KMS-11 (cell line): Measurements from ENCODE around the gene GRK1.

Experiments used
- H2AFZ ChIP-seq: fragments of 200-600 bp; sonication (generic); 2 replicates; pipeline ENCODE4 v1.6.1; 2016; ENCODE audit warnings: antibody characterized with exemption, mixed run types, low read depth
- H3K27ac ChIP-seq: fragments of 200-600 bp; sonication (generic); 2 replicates; pipeline ENCODE4 v1.6.1; 2016; ENCODE audit warnings: mild to moderate bottlenecking, mixed run types
- H3K27me3 ChIP-seq: fragments of 200-600 bp; sonication (generic); 2 replicates; pipeline ENCODE4 v1.6.1; 2017; ENCODE audit warnings: mild to moderate bottlenecking, low read depth, mixed run types, moderate library complexity; ENCODE audit not compliant: insufficient read depth
- H3K36me3 ChIP-seq: fragments of 200-600 bp; sonication (generic); 2 replicates; pipeline ENCODE4 v1.6.1; 2017; ENCODE audit warnings: mild to moderate bottlenecking, mixed run types; ENCODE audit not compliant: insufficient read depth
- H3K4me1 ChIP-seq: fragments of 200-600 bp; sonication (generic); 2 replicates; pipeline ENCODE4 v1.6.1; 2016; ENCODE audit warnings: mild to moderate bottlenecking, low read depth, mixed run types; ENCODE audit not compliant: poor library complexity, severe bottlenecking
- H3K4me2 ChIP-seq: fragments of 200-600 bp; sonication (generic); 2 replicates; pipeline ENCODE4 v1.7.0; 2016; ENCODE audit warnings: mild to moderate bottlenecking, mixed run types
- H3K4me3 ChIP-seq: fragments of 200-600 bp; sonication (generic); IDR thresholded peaks from 2 replicates; pipeline ENCODE4 v1.6.1; 2017; ENCODE audit warnings: low read depth, low read length, mixed read lengths; ENCODE audit not compliant: insufficient read depth
- H3K79me2 ChIP-seq: fragments of 200-600 bp; sonication (generic); 2 replicates; pipeline ENCODE4 v1.6.1; 2016; ENCODE audit warnings: low read depth, mixed run types; ENCODE audit not compliant: insufficient read depth
- H3K9ac ChIP-seq: fragments of 200-600 bp; sonication (generic); 2 replicates; pipeline ENCODE4 v1.6.1; 2016; ENCODE audit warnings: mild to moderate bottlenecking, mixed run types
- H4K20me1 ChIP-seq: fragments of 200-600 bp; sonication (generic); 2 replicates; pipeline ENCODE4 v1.6.1; 2016; ENCODE audit warnings: mild to moderate bottlenecking, mixed run types; ENCODE audit not compliant: insufficient read depth
- CTCF ChIP-seq: fragments of 200-600 bp; sonication (generic); conservative IDR thresholded peaks from 2 replicates; pipeline ENCODE4 v1.6.1; 2017; ENCODE audit warnings: low read depth, mild to moderate bottlenecking, antibody characterized with exemption, low read length, moderate library complexity, mixed read lengths

The GRK1 gene

GRCh38 chr13:113638173-113638746, 28.8 kb upstream of the GRK1 start:
- no peaks in the 10 kb centered on the region for H4K20me1 ChIP-seq
- H3K27ac ChIP-seq, result no peak overlapping the region
- H3K4me2 ChIP-seq, result no peak overlapping the region
- no peaks in the 10 kb centered on the region for H3K27me3 ChIP-seq
- H2AFZ ChIP-seq, result no peak overlapping the region
- no peak overlapping the region for H3K9ac ChIP-seq
- H3K4me1 ChIP-seq, result no peaks in the 10 kb centered on the region
- TF ChIP-seq CTCF, result no peak
- H3K4me3 ChIP-seq, result no peak overlapping the region
- no peaks in the 10 kb centered on the region for H3K79me2 ChIP-seq
- peaks cover 4% of the 10 kb centered on the region; the same call in 1 of the 2 replicates for H3K36me3 ChIP-seq

GRCh38 chr13:113638806-113639205, 28.2 kb upstream of the GRK1 start:
- H3K4me1 ChIP-seq, result no peaks in the 10 kb centered on the region
- H3K27ac ChIP-seq, result no peak overlapping the region
- H4K20me1 ChIP-seq, result no peaks in the 10 kb centered on the region
- H3K79me2 ChIP-seq, result no peaks in the 10 kb centered on the region
- no peak for TF ChIP-seq CTCF
- no peak overlapping the region for H3K4me3 ChIP-seq
- no peak overlapping the region for H3K9ac ChIP-seq
- H3K27me3 ChIP-seq, result no peaks in the 10 kb centered on the region
- H3K4me2 ChIP-seq, result no peak overlapping the region
- H3K36me3 ChIP-seq, result peaks cover 4% of the 10 kb centered on the region; the same call in 1 of the 2 replicates
- H2AFZ ChIP-seq, result no peak overlapping the region

- no peak for TF ChIP-seq CTCF
- Histone ChIP-seq H3K27me3 (no peaks in the 10 kb centered on the region), H3K36me3 (peaks cover 4% of the 10 kb centered on the region; the same call in 1 of the 2 replicates), H3K9ac (no peak overlapping the region), H3K79me2 (no peaks in the 10 kb centered on the region), H4K20me1 (no peaks in the 10 kb centered on the region), H2AFZ (no peak overlapping the region), H3K4me1 (no peaks in the 10 kb centered on the region), H3K27ac (no peak overlapping the region), H3K4me3 (no peak overlapping the region), H3K4me2 (no peak overlapping the region)
Observed at GRCh38 chr13:113639616-113640262, 27.3 kb upstream of the GRK1 start.

GRCh38 chr13:113641426-113641825, 25.6 kb upstream of the GRK1 start:
- Histone ChIP-seq H3K4me2 (no peak overlapping the region), H3K4me1 (no peaks in the 10 kb centered on the region), H4K20me1 (no peaks in the 10 kb centered on the region), H3K4me3 (no peak overlapping the region), H3K36me3 (peaks cover 4% of the 10 kb centered on the region; the same call in 1 of the 2 replicates), H3K27ac (no peak overlapping the region), H3K27me3 (no peaks in the 10 kb centered on the region), H2AFZ (no peak overlapping the region), H3K9ac (no peak overlapping the region), H3K79me2 (no peaks in the 10 kb centered on the region)
- TF ChIP-seq CTCF, result no peak
